AG09309 (cell line): ENCODE results near the gene CNPPD1.

Experiments
- DNase-seq: peaks from one replicate; pipeline ENCODE4 v3.0.0-alpha.2; 2010; ENCODE audit warnings: low read depth
- H3K4me3 ChIP-seq: 2 replicates; pipeline ENCODE4 v1.5.1; 2011; ENCODE audit warnings: mild to moderate bottlenecking, low read depth, low read length, moderate library complexity; ENCODE audit not compliant: control insufficient read depth
- CTCF ChIP-seq: IDR thresholded peaks from 2 replicates; pipeline ENCODE4 v1.5.1; 2011; ENCODE audit warnings: mild to moderate bottlenecking, low read depth, low read length, inconsistent platforms; ENCODE audit not compliant: insufficient read depth, control insufficient read depth; ENCODE audit errors: missing control alignments

CNPPD1 gene

GRCh38 chr2:219176818-219177551, at the start of gene CNPPD1:
Gene CNPPD1 (minus strand): TSS chr2:219176925. CDS start chr2:219176828, 97 bp downstream.
- peak; percentile 0 for TF ChIP-seq CTCF
- H3K4me3 ChIP-seq: peak within 1 kb of the TSS; percentile 63
- DNase-seq: peak; percentile 14

GRCh38 chr2:219225350-219225749, 48.6 kb upstream of the CNPPD1 start:
- TF ChIP-seq CTCF: no peak
- DNase-seq: no peak
- H3K4me3 ChIP-seq: no peak overlapping the region

- TF ChIP-seq CTCF: no peak
- no peak overlapping the region for H3K4me3 ChIP-seq
- no peak for DNase-seq
Measured at GRCh38 chr2:219223831-219224610, 47.3 kb upstream of the CNPPD1 start.

GRCh38 chr2:219221957-219222518, 45.3 kb upstream of the CNPPD1 start:
- DNase-seq: no peak
- no peak overlapping the region for H3K4me3 ChIP-seq
- no peak for TF ChIP-seq CTCF

- TF ChIP-seq CTCF: no peak
- no peak for DNase-seq
- H3K4me3 ChIP-seq: no peak overlapping the region
Measured at GRCh38 chr2:219220652-219221402, 44.1 kb upstream of the CNPPD1 start.

- no peak for DNase-seq
- no peak overlapping the region for H3K4me3 ChIP-seq
- TF ChIP-seq CTCF: no peak
Measured at GRCh38 chr2:219219784-219220532, 43.2 kb upstream of the CNPPD1 start.
